Hematopoietic multipotent progenitor cell treated with erythropoietin and hydrocortisone succinate and interleukin-3 and kit ligand, for 17 days (in vitro differentiated cells): ENCODE data around the gene PTPRF.
"Not testable (repeated sequence)": the region's sequence is repeated elsewhere in the genome, so short reads cannot be mapped to it uniquely, and the experiment has no call there.

Source experiments
- DNase-seq: peaks from one replicate; pipeline ENCODE4 v3.0.0-alpha.2; 2015; ENCODE audit warnings: low spot score

Gene PTPRF

GRCh38 chr1:43634721-43635120, 104.0 kb downstream of the PTPRF start:
- no peak for DNase-seq

GRCh38 chr1:43636006-43636641, 105.4 kb downstream of the PTPRF start:
- no peak for DNase-seq

- no peak for DNase-seq
These were observed 106.6 kb downstream of the PTPRF start for GRCh38 chr1:43637267-43637666.

- DNase-seq, result not testable (repeated sequence)
These were observed 107.7 kb downstream of the PTPRF start for GRCh38 chr1:43638381-43638780.

- no peak for DNase-seq
These were observed 109.5 kb downstream of the PTPRF start for GRCh38 chr1:43639976-43640794.

GRCh38 chr1:43644558-43644957, 113.9 kb downstream of the PTPRF start:
- DNase-seq, result no peak

GRCh38 chr1:43645461-43645860, 114.8 kb downstream of the PTPRF start:
- DNase-seq, result no peak

GRCh38 chr1:43647331-43647730, 116.6 kb downstream of the PTPRF start:
- not testable (repeated sequence) for DNase-seq

GRCh38 chr1:43648221-43648847, 117.7 kb downstream of the PTPRF start:
- DNase-seq, result no peak

GRCh38 chr1:43648876-43649477, 118.3 kb downstream of the PTPRF start:
- no peak for DNase-seq

- DNase-seq, result peak; percentile 98
These were observed 119.8 kb downstream of the PTPRF start for GRCh38 chr1:43650310-43651085.

GRCh38 chr1:43651188-43651587, 120.5 kb downstream of the PTPRF start:
- peak; percentile 19 for DNase-seq

GRCh38 chr1:43651902-43652301, 121.2 kb downstream of the PTPRF start:
- peak; percentile 30 for DNase-seq

GRCh38 chr1:43653339-43653738, 122.7 kb downstream of the PTPRF start:
- peak; percentile 32 for DNase-seq

- DNase-seq, result no peak
These were observed 123.2 kb downstream of the PTPRF start for GRCh38 chr1:43653893-43654292.

- DNase-seq, result no peak
These were observed 125.3 kb downstream of the PTPRF start for GRCh38 chr1:43655953-43656352.

GRCh38 chr1:43659212-43660166, 128.8 kb downstream of the PTPRF start:
- DNase-seq, result no peak

- DNase-seq, result no peak
These were observed 129.7 kb downstream of the PTPRF start for GRCh38 chr1:43660355-43660754.

GRCh38 chr1:43664369-43664768, 133.7 kb downstream of the PTPRF start:
- DNase-seq, result no peak

GRCh38 chr1:43666608-43667007, 135.9 kb downstream of the PTPRF start:
- DNase-seq, result no peak

- no peak for DNase-seq
These were observed 138.3 kb downstream of the PTPRF start for GRCh38 chr1:43668956-43669355.
